Hepatocyte (in vitro differentiated cells): ENCODE data around the gene NDST1.

Experiments
- CTCF ChIP-seq: fragments of 200-600 bp; sonication (generic); IDR thresholded peaks from 2 replicates; pipeline ENCODE4 v1.5.1; 2016; ENCODE audit warnings: antibody characterized with exemption, mild to moderate bottlenecking; ENCODE audit not compliant: poor library complexity
- EZH2phosphoT487 ChIP-seq: fragments of 200-600 bp; sonication (generic); IDR thresholded peaks from one replicate; pipeline ENCODE4 v1.6.1; 2018; ENCODE audit warnings: antibody characterized with exemption, mild to moderate bottlenecking, low read depth, moderate library complexity; ENCODE audit not compliant: unreplicated experiment, severe bottlenecking

GRCh38 chr5:150579462-150580400 lies 71.8 kb downstream of the NDST1 start:
- TF ChIP-seq CTCF: no peak
- TF ChIP-seq EZH2phosphoT487: no peak
